T-helper 17 cell (primary cell): Measurements from ENCODE around the gene ASCC1. TPM values are rescaled to one million over a fixed set of nuclear protein-coding genes. Genes with fewer than 3 reads are reported as not detected.
"Not testable (repeated sequence)": the region's sequence is repeated elsewhere in the genome, so short reads cannot be mapped to it uniquely, and the experiment has no call there.

Source experiments
- ATAC-seq: fragments of 150-1000 bp; cut with Tn5 transposase; 2 replicates; pipeline ENCODE4 v1.10.0; 2021; ENCODE audit warnings: mild to moderate bottlenecking, moderate library complexity
- DNase-seq, 3 donors: peaks; one replicate each; pipeline versions ENCODE4 v3.0.0 to v3.0.0-alpha.2; 2020 to 2021
- H3K9me3 ChIP-seq: one replicate; pipeline ENCODE4 v1.7.0; 2013; ENCODE audit warnings: low read length, mild to moderate bottlenecking; ENCODE audit not compliant: control insufficient read depth, poor library complexity, severe bottlenecking
- H3K27ac Mint-ChIP-seq: one replicate; pipeline ENCODE4 v1.8.0; 2022; ENCODE audit warnings: mild to moderate bottlenecking, moderate library complexity, mixed read lengths
- H3K27me3 Mint-ChIP-seq: one replicate; pipeline ENCODE4 v1.8.0; 2022; ENCODE audit warnings: mixed read lengths
- H3K36me3 Mint-ChIP-seq: one replicate; pipeline ENCODE4 v1.8.0; 2022; ENCODE audit warnings: low read depth, mixed read lengths
- H3K4me1 Mint-ChIP-seq: one replicate; pipeline ENCODE4 v1.8.0; 2022; ENCODE audit warnings: mild to moderate bottlenecking, mixed read lengths
- H3K4me3 Mint-ChIP-seq: one replicate; pipeline ENCODE4 v1.8.0; 2022; ENCODE audit warnings: mild to moderate bottlenecking, moderate library complexity, mixed read lengths
- total RNA-seq, 4 donors: library from RNA in 2 of 4; stranded (reverse) in 2 of 4; gene quantifications; one replicate each; pipeline ENCODE4 v1.2.3 and lab custom pipeline; 2022 to 2026

The ASCC1 gene
- total RNA-seq, 2 donors from 2014 or later = 14.0 to 14.6 TPM

GRCh38 chr10:72164617-72165016 is 51.5 kb downstream of the ASCC1 start:
- H3K9me3 ChIP-seq = no peaks in the 10 kb centered on the region
- ATAC-seq (peak; percentile 58), DNase-seq (no peak)
- no peaks in the 10 kb centered on the region for H3K27me3 Mint-ChIP-seq
- H3K36me3 Mint-ChIP-seq = no peaks in the 10 kb centered on the region
- H3K4me3 Mint-ChIP-seq = no peak overlapping the region
- H3K4me1 Mint-ChIP-seq = no peaks in the 10 kb centered on the region
- H3K27ac Mint-ChIP-seq = no peak overlapping the region

- Mint-ChIP-seq H3K27me3 (no peaks in the 10 kb centered on the region), H3K36me3 (peaks cover 3% of the 10 kb centered on the region), H3K4me3 (no peak overlapping the region), H3K27ac (no peak overlapping the region), H3K4me1 (no peaks in the 10 kb centered on the region)
- DNase-seq = no peak
- no peak for ATAC-seq
- H3K9me3 ChIP-seq = no peaks in the 10 kb centered on the region
Measured at GRCh38 chr10:72162978-72163377, 53.1 kb downstream of the ASCC1 start.

- Mint-ChIP-seq H3K4me3 (no peak overlapping the region), H3K36me3 (peaks cover 7% of the 10 kb centered on the region), H3K27me3 (no peaks in the 10 kb centered on the region), H3K4me1 (no peaks in the 10 kb centered on the region), H3K27ac (no peak overlapping the region)
- DNase-seq (no peak), ATAC-seq (no peak)
- H3K9me3 ChIP-seq = no peaks in the 10 kb centered on the region
Measured at GRCh38 chr10:72158176-72158575, 57.9 kb downstream of the ASCC1 start.

- no peak overlapping the region for H3K27ac Mint-ChIP-seq
- ATAC-seq (no peak), DNase-seq (no peak)
- no peak overlapping the region for H3K4me3 Mint-ChIP-seq
- peaks cover 7% of the 10 kb centered on the region for H3K36me3 Mint-ChIP-seq
- H3K27me3 Mint-ChIP-seq = no peaks in the 10 kb centered on the region
- H3K4me1 Mint-ChIP-seq = no peaks in the 10 kb centered on the region
- H3K9me3 ChIP-seq = no peaks in the 10 kb centered on the region
Measured at GRCh38 chr10:72156223-72156622, 59.9 kb downstream of the ASCC1 start.

- no peaks in the 10 kb centered on the region for H3K4me1 Mint-ChIP-seq
- no peak for DNase-seq
- no peak overlapping the region for H3K4me3 Mint-ChIP-seq
- H3K9me3 ChIP-seq = no peaks in the 10 kb centered on the region
- no peaks in the 10 kb centered on the region for H3K27me3 Mint-ChIP-seq
- no peak for ATAC-seq
- peaks cover 4% of the 10 kb centered on the region for H3K36me3 Mint-ChIP-seq
- H3K27ac Mint-ChIP-seq = no peak overlapping the region
Measured at GRCh38 chr10:72152286-72152685, 63.8 kb downstream of the ASCC1 start.

GRCh38 chr10:72150746-72151478 is 65.2 kb downstream of the ASCC1 start:
- DNase-seq, H3K36me3 Mint-ChIP-seq, ATAC-seq, H3K27me3 Mint-ChIP-seq, H3K4me1 Mint-ChIP-seq, H3K4me3 Mint-ChIP-seq, H3K27ac Mint-ChIP-seq, H3K9me3 ChIP-seq: not testable (repeated sequence)

- H3K27ac Mint-ChIP-seq, H3K9me3 ChIP-seq, ATAC-seq, H3K36me3 Mint-ChIP-seq, DNase-seq, H3K4me3 Mint-ChIP-seq, H3K27me3 Mint-ChIP-seq: not testable (repeated sequence)
- peaks cover 11% of the 10 kb centered on the region for H3K4me1 Mint-ChIP-seq
Measured at GRCh38 chr10:72147324-72147584, 68.8 kb downstream of the ASCC1 start.

GRCh38 chr10:72146559-72147323 is 69.3 kb downstream of the ASCC1 start:
- Mint-ChIP-seq H3K27ac (no peak overlapping the region), H3K4me3 (no peak overlapping the region), H3K36me3 (peaks cover 5% of the 10 kb centered on the region), H3K4me1 (peaks cover 11% of the 10 kb centered on the region), H3K27me3 (no peaks in the 10 kb centered on the region)
- DNase-seq = no peak
- no peak for ATAC-seq
- H3K9me3 ChIP-seq = no peaks in the 10 kb centered on the region

GRCh38 chr10:72146071-72146470 is 70.0 kb downstream of the ASCC1 start:
- H3K9me3 ChIP-seq = no peaks in the 10 kb centered on the region
- Mint-ChIP-seq H3K27me3 (no peaks in the 10 kb centered on the region), H3K4me3 (no peak overlapping the region), H3K4me1 (peaks cover 11% of the 10 kb centered on the region), H3K36me3 (peaks cover 5% of the 10 kb centered on the region), H3K27ac (peak overlapping the region; percentile 37)
- DNase-seq (no peak), ATAC-seq (no peak)

- no peak for DNase-seq
- H3K4me3 Mint-ChIP-seq = no peak overlapping the region
- H3K36me3 Mint-ChIP-seq = peaks cover 5% of the 10 kb centered on the region
- H3K27me3 Mint-ChIP-seq = no peaks in the 10 kb centered on the region
- peak overlapping the region; percentile 37 for H3K27ac Mint-ChIP-seq
- no peaks in the 10 kb centered on the region for H3K9me3 ChIP-seq
- peaks cover 11% of the 10 kb centered on the region for H3K4me1 Mint-ChIP-seq
- no peak for ATAC-seq
Measured at GRCh38 chr10:72145657-72146056, 70.4 kb downstream of the ASCC1 start.

- H3K27ac Mint-ChIP-seq = no peak overlapping the region
- H3K9me3 ChIP-seq = no peaks in the 10 kb centered on the region
- no peak overlapping the region for H3K4me3 Mint-ChIP-seq
Measured at GRCh38 chr10:72140850-72141249, 75.2 kb downstream of the ASCC1 start.

GRCh38 chr10:72140174-72140573 is 75.9 kb downstream of the ASCC1 start:
- Mint-ChIP-seq H3K4me3 (peak overlapping the region; percentile 41), H3K27ac (no peak overlapping the region), H3K27me3 (no peaks in the 10 kb centered on the region), H3K4me1 (peaks cover 12% of the 10 kb centered on the region), H3K36me3 (peaks cover 2% of the 10 kb centered on the region)
- DNase-seq (no peak), ATAC-seq (no peak)
- H3K9me3 ChIP-seq = no peaks in the 10 kb centered on the region

More at GRCh38 chr10:72140850-72141249, 75.2 kb downstream of the ASCC1 start:
- DNase-seq (no peak), ATAC-seq (no peak)
- H3K36me3 Mint-ChIP-seq = peaks cover 3% of the 10 kb centered on the region
- no peaks in the 10 kb centered on the region for H3K27me3 Mint-ChIP-seq
- peaks cover 9% of the 10 kb centered on the region for H3K4me1 Mint-ChIP-seq

- no peak for DNase-seq
- H3K4me1 Mint-ChIP-seq = peaks cover 26% of the 10 kb centered on the region
- no peaks in the 10 kb centered on the region for H3K9me3 ChIP-seq
- H3K4me3 Mint-ChIP-seq = no peak overlapping the region
- ATAC-seq = no peak
- H3K36me3 Mint-ChIP-seq = no peaks in the 10 kb centered on the region
- no peak overlapping the region for H3K27ac Mint-ChIP-seq
- no peaks in the 10 kb centered on the region for H3K27me3 Mint-ChIP-seq
Measured at GRCh38 chr10:72137583-72137982, 78.5 kb downstream of the ASCC1 start.

- not testable (repeated sequence) for ATAC-seq, H3K9me3 ChIP-seq, H3K27ac Mint-ChIP-seq, DNase-seq, H3K27me3 Mint-ChIP-seq, H3K4me3 Mint-ChIP-seq, H3K36me3 Mint-ChIP-seq
- peaks cover 27% of the 10 kb centered on the region for H3K4me1 Mint-ChIP-seq
Measured at GRCh38 chr10:72136225-72136624, 79.9 kb downstream of the ASCC1 start.
